Sigmoid colon (tissue), 7 donors: ENCODE results near the gene KRT14. TPM values are rescaled to one million over a fixed set of nuclear protein-coding genes. Genes with fewer than 3 reads are reported as not detected.

Experiments used
- DNase-seq: peaks from one replicate; pipeline ENCODE4 v3.0.0-alpha.2; 2019
- H3K27ac ChIP-seq, 4 donors: fragments of 200-600 bp; sonication (generic); one replicate each; pipeline ENCODE4 v1.5.1; 2016 to 2019; ENCODE audit warnings: mild to moderate bottlenecking in 1 of 4
- H3K27me3 ChIP-seq, 3 donors: fragments of 200-600 bp; sonication (generic); one replicate each; pipeline ENCODE4 v1.5.1; 2019; ENCODE audit warnings: mild to moderate bottlenecking in 1 of 3
- H3K36me3 ChIP-seq, 4 donors: fragments of 200-600 bp; sonication (generic); one replicate each; pipeline ENCODE4 v1.5.1; 2016 to 2019
- H3K4me1 ChIP-seq, 4 donors: fragments of 200-600 bp; sonication (generic); one replicate each; pipeline ENCODE4 v1.5.1; 2017 to 2019
- H3K4me3 ChIP-seq, 4 donors: fragments of 200-600 bp; sonication (generic); one replicate each; pipeline ENCODE4 v1.5.1; 2017 to 2019; ENCODE audit warnings: mild to moderate bottlenecking in 2 of 4, moderate library complexity in 1 of 4
- H3K9me3 ChIP-seq, 4 donors: fragments of 200-600 bp in 3 of 4; sonication (generic) in 3 of 4; one replicate each; pipeline versions ENCODE4 v1.5.1 to v1.6.1; 2013 to 2019
- CTCF ChIP-seq, 4 experiments: fragments of 450-650 bp in 3 of 4; fragments of 200-600 bp in 1 of 4; IDR thresholded peaks; one replicate each; pipeline ENCODE4 v1.5.1; 2016 to 2019; ENCODE audit warnings: antibody characterized with exemption in 4 of 4, mild to moderate bottlenecking in 3 of 4, moderate library complexity in 2 of 4
- EP300 ChIP-seq, 4 donors: sonication (generic); formaldehyde crosslinking; IDR thresholded peaks; one replicate each; pipeline ENCODE4 v1.6.1; 2017; ENCODE audit warnings: antibody characterized with exemption in 4 of 4
- POLR2A ChIP-seq, 2 donors: fragments of 450-650 bp; IDR thresholded peaks; one replicate each; pipeline ENCODE4 v1.6.1; 2016; ENCODE audit warnings: antibody characterized with exemption in 2 of 2, mild to moderate bottlenecking in 2 of 2, moderate library complexity in 2 of 2
- POLR2AphosphoS5 ChIP-seq, 4 donors: sonication (generic); formaldehyde crosslinking; IDR thresholded peaks; one replicate each; pipeline ENCODE4 v1.6.1; 2017; ENCODE audit warnings: antibody characterized with exemption in 4 of 4
- WGBS, 2 donors: extraction: QIAGEN DNeasy Blood & Tissue Kit; methylation state at CpG; one replicate each; pipeline ENCODE4 v1.1.7; 2013; 5-methylcytosine and 5-hydroxymethylcytosine counted together
- intact Hi-C: fragments of 100-400 bp; cut with DNase I; formaldehyde crosslinking; loops from one replicate; pipeline ENCODE4 v1.15.1; 2023
- polyA plus RNA-seq, 3 donors: library from polyadenylated mRNA; stranded (reverse); fragments of 200-250 nt; gene quantifications; one replicate each; pipeline ENCODE4 v1.2.3, GENCODE V29; 2013
- total RNA-seq, 4 donors: library from RNA; depleted of rRNA; stranded (reverse); fragments of >200 nt; gene quantifications; one replicate each; pipeline ENCODE4 v1.1.0, GENCODE V29; 2016
- donor health status: healthy with polysubstance abuse.
- donor health status: Bipolar disorder and iron deficiency.
- donor health status: healthy.

The KRT14 gene
- total and polyA plus RNA-seq, 7 donors, result 0.15 to 3.6 (median 1.4) TPM; not detected in 4

- intact Hi-C loops, result no loop called here
- Histone ChIP-seq H3K4me1 (no peaks in the 10 kb centered on the region), H3K9me3 (no peaks in the 10 kb centered on the region), H3K4me3 (no peak within 1 kb of the TSS), H3K36me3 (no peaks in the 10 kb centered on the region), H3K27me3 (peaks cover 0 to 33% (median 0%) of the 10 kb centered on the region in 3 donors), H3K27ac (no peak within 1 kb of the TSS)
- WGBS, 2 donors, result 65 to 77% methylated on average over 24 of the region's 24 CpGs
- no peak for TF ChIP-seq CTCF (IDR thresholded peaks at IDR 0.05)
- no peak for TF ChIP-seq POLR2AphosphoS5 (IDR thresholded peaks at IDR 0.05)
- no peak for TF ChIP-seq POLR2A (IDR thresholded peaks at IDR 0.05)
- no peak for TF ChIP-seq EP300 (IDR thresholded peaks at IDR 0.05)
- DNase-seq, result no peak
These were observed 14.9 kb downstream of the KRT14 start, which contains the start of gene KRT9 for GRCh38 chr17:41571561-41572434. KRT9 (minus strand) TSS chr17:41572059; CDS start chr17:41571992, 67 bp downstream.

- Histone ChIP-seq H3K9me3 (no peaks in the 10 kb centered on the region), H3K27me3 (peaks cover 0 to 12% (median 0%) of the 10 kb centered on the region in 3 donors), H3K4me3 (no peak overlapping the region), H3K4me1 (no peaks in the 10 kb centered on the region), H3K36me3 (no peaks in the 10 kb centered on the region), H3K27ac (no peak overlapping the region)
- intact Hi-C loops, result no loop called here
- TF ChIP-seq EP300 (IDR thresholded peaks at IDR 0.05) (no peak), CTCF (IDR thresholded peaks at IDR 0.05) (no peak), POLR2AphosphoS5 (IDR thresholded peaks at IDR 0.05) (no peak), POLR2A (IDR thresholded peaks at IDR 0.05) (no peak)
- 63 to 83% methylated on average over 6 of the region's 6 CpGs for WGBS, 2 donors
- no peak for DNase-seq
These were observed 19.4 kb downstream of the KRT14 start for GRCh38 chr17:41567317-41567716.

GRCh38 chr17:41565338-41565737, 21.4 kb downstream of the KRT14 start:
- H3K9me3 ChIP-seq, result no peaks in the 10 kb centered on the region
- no peaks in the 10 kb centered on the region for H3K4me1 ChIP-seq
- no peak overlapping the region for H3K27ac ChIP-seq
- no peak for TF ChIP-seq EP300 (IDR thresholded peaks at IDR 0.05)
- H3K36me3 ChIP-seq, result no peaks in the 10 kb centered on the region
- no peak overlapping the region for H3K4me3 ChIP-seq
- intact Hi-C loops, result no loop called here
- peaks cover 0 to 13% (median 0%) of the 10 kb centered on the region in 3 donors for H3K27me3 ChIP-seq
- no peak for DNase-seq

GRCh38 chr17:41563607-41564170, 23.0 kb downstream of the KRT14 start:
- peaks cover 0 to 20% (median 0%) of the 10 kb centered on the region in 3 donors for H3K27me3 ChIP-seq
- no peak overlapping the region for H3K27ac ChIP-seq
- H3K4me1 ChIP-seq, result no peaks in the 10 kb centered on the region
- 51 to 60% methylated on average over 3 of the region's 3 CpGs for WGBS, 2 donors
- no peak overlapping the region for H3K4me3 ChIP-seq
- intact Hi-C loops, result no loop called here
- H3K9me3 ChIP-seq, result no peaks in the 10 kb centered on the region
- no peaks in the 10 kb centered on the region for H3K36me3 ChIP-seq
- no peak for DNase-seq
- no peak for TF ChIP-seq POLR2AphosphoS5 (IDR thresholded peaks at IDR 0.05)
- no peak for TF ChIP-seq CTCF (IDR thresholded peaks at IDR 0.05)
- no peak for TF ChIP-seq POLR2A (IDR thresholded peaks at IDR 0.05)
- no peak for TF ChIP-seq EP300 (IDR thresholded peaks at IDR 0.05)

GRCh38 chr17:41561554-41561953, 25.1 kb downstream of the KRT14 start:
- DNase-seq, result no peak
- H3K27ac ChIP-seq, result no peak overlapping the region
- TF ChIP-seq POLR2A (IDR thresholded peaks at IDR 0.05) (no peak), POLR2AphosphoS5 (IDR thresholded peaks at IDR 0.05) (no peak), EP300 (IDR thresholded peaks at IDR 0.05) (no peak), CTCF (IDR thresholded peaks at IDR 0.05) (no peak)
- no peaks in the 10 kb centered on the region for H3K36me3 ChIP-seq
- no peak overlapping the region for H3K4me3 ChIP-seq
- no peaks in the 10 kb centered on the region for H3K9me3 ChIP-seq
- intact Hi-C loops, result no loop called here
- peaks cover 0 to 22% (median 0%) of the 10 kb centered on the region in 3 donors for H3K27me3 ChIP-seq
- WGBS, 2 donors, result 79 to 82% methylated on average over 6 of the region's 6 CpGs
- no peaks in the 10 kb centered on the region for H3K4me1 ChIP-seq
